PC-3 (cell line): ENCODE results near the gene GOSR1. TPM values are rescaled to one million over a fixed set of nuclear protein-coding genes. Genes with fewer than 3 reads are reported as not detected.

Experiments used
- ATAC-seq: fragments of 200-7000 bp; cut with Tn5 transposase; 2 replicates; pipeline ENCODE4 v1.9.1; 2020; ENCODE audit warnings: mild to moderate bottlenecking, moderate library complexity
- BruUV-seq: library from RNA; stranded (reverse); fragments of 400-500 nt; replicated peaks from 2 replicates; lab custom pipeline; 2021; lab: Mats Ljungman, UMichigan
- CTCF ChIA-PET: fragments of 300-600 bp; sonication (Branson Sonifier 250); formaldehyde crosslinking; loops from one replicate; lab custom pipeline; 2022; ENCODE audit warnings: antibody characterized with exemption; lab: Charles Lee
- POLR2A ChIA-PET: fragments of 300-600 bp; sonication (Branson Sonifier 250); formaldehyde crosslinking; loops from one replicate; lab custom pipeline; 2022; ENCODE audit warnings: antibody characterized with exemption; ENCODE audit not compliant: unreplicated experiment; lab: Charles Lee
- DNase-seq: peaks from one replicate; pipeline ENCODE4 v3.0.0-alpha.2; 2015
- H2AFZ ChIP-seq: fragments of 300-600 bp; sonication (generic); 2 replicates; pipeline ENCODE4 v1.6.0; 2016; ENCODE audit warnings: antibody characterized with exemption, low read length
- H3F3A ChIP-seq: fragments of 300-600 bp; sonication (generic); one replicate; pipeline ENCODE4 v1.6.0; 2017; ENCODE audit warnings: antibody characterized with exemption, low read length, control low read depth, mild to moderate bottlenecking; ENCODE audit not compliant: unreplicated experiment
- H3K27ac ChIP-seq: fragments of 300-600 bp; sonication (generic); 2 replicates; pipeline ENCODE4 v1.5.1; 2016; ENCODE audit warnings: mild to moderate bottlenecking, low read length
- H3K27me3 ChIP-seq: fragments of 300-600 bp; sonication (generic); 2 replicates; pipeline ENCODE4 v1.6.1; 2016; ENCODE audit warnings: low read length, mixed read lengths
- H3K36me3 ChIP-seq: fragments of 300-600 bp; sonication (generic); 2 replicates; pipeline ENCODE4 v1.6.1; 2016; ENCODE audit warnings: low read depth, mixed run types, low read length, mixed read lengths
- H3K4me1 ChIP-seq: fragments of 300-600 bp; sonication (generic); 2 replicates; pipeline ENCODE4 v1.5.1; 2016; ENCODE audit warnings: low read length; ENCODE audit not compliant: insufficient read depth
- H3K4me2 ChIP-seq: fragments of 300-600 bp; sonication (generic); 2 replicates; pipeline ENCODE4 v1.6.0; 2016; ENCODE audit warnings: low read length
- H3K4me3 ChIP-seq: fragments of 300-600 bp; sonication (generic); 2 replicates; pipeline ENCODE4 v1.5.1; 2016; ENCODE audit warnings: mild to moderate bottlenecking, low read length, mixed read lengths
- H3K79me2 ChIP-seq: fragments of 300-600 bp; sonication (generic); 2 replicates; pipeline ENCODE4 v1.6.1; 2017; ENCODE audit warnings: low read length, mixed read lengths
- H3K9ac ChIP-seq: fragments of 300-600 bp; sonication (generic); 2 replicates; pipeline ENCODE4 v1.6.0; 2016; ENCODE audit warnings: mild to moderate bottlenecking, low read length
- H3K9me2 ChIP-seq: fragments of 300-600 bp; sonication (generic); replicated peaks from 2 replicates; pipeline ENCODE4 v1.6.1; 2016; ENCODE audit warnings: mixed run types, low read length, mixed read lengths
- H3K9me3 ChIP-seq: fragments of 300-600 bp; sonication (generic); 2 replicates; pipeline ENCODE4 v1.6.1; 2016; ENCODE audit warnings: low read length, mixed read lengths
- H4K20me1 ChIP-seq: fragments of 300-600 bp; sonication (generic); 2 replicates; pipeline ENCODE4 v1.6.1; 2016; ENCODE audit warnings: low read length, mixed read lengths
- EZH2 ChIP-seq: fragments of 300-600 bp; sonication (generic); IDR thresholded peaks from one replicate; pipeline ENCODE4 v1.6.1; 2017; ENCODE audit warnings: antibody characterized with exemption, mild to moderate bottlenecking, low read length; ENCODE audit not compliant: unreplicated experiment
- EZH2phosphoT487 ChIP-seq: fragments of 300-600 bp; sonication (generic); IDR thresholded peaks from 2 replicates; pipeline ENCODE4 v1.6.1; 2018; ENCODE audit warnings: mild to moderate bottlenecking, antibody characterized with exemption, low read length, borderline replicate concordance
- intact Hi-C: fragments of 100-400 bp; cut with micrococcal nuclease; formaldehyde crosslinking; loops from 2 replicates; pipeline ENCODE4 v1.9.0; 2023
- total RNA-seq: library from RNA; depleted of rRNA; stranded (reverse); fragments of >200 nt; gene quantifications from 2 replicates; pipeline ENCODE4 v1.2.3, GENCODE V29; 2014
- TF ChIP-seq, protein P1 (sequence below): fragments of 300-600 bp; sonication (generic); conservative IDR thresholded peaks from 2 replicates; pipeline ENCODE4 v1.5.1; 2017; ENCODE audit warnings: antibody characterized with exemption, low read depth, mild to moderate bottlenecking, low read length

The GOSR1 gene
- total RNA-seq, 1 experiment from 2014 or later = 22.2 TPM

DNA sequence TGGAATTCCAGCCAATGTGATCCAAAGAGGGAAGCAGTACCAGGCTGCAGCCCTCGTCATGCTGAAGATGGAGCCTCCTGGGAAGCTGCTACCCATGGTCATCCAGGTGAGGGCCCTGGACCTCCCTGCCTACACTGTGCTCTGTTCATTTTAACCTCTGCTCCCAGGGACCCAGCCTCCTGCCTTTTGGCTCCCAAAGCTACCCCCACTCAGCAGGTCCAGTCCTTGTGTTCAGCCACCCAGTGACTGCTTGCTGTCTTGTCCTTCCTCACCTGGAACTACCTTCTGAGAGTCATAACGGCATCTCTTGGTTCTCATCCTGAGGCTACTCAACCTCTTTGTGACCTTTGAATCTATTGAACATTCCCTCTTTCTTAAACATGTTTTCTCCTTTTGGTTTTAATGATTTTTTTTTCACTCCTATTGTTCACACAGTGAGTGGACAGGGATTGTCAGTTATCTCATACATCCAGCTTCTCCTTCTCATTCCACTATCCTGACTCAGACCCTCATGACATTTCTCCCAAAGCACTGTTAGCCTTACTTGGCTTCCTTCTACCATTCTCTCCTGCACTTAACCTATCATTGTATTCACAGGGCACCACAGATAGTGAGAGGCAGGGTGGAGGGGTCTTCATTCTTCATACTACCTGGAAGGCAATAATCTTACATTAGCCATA, 53.3 kb downstream of the GOSR1 start:
- DNase-seq (no peak), ATAC-seq (no peak)
- Histone ChIP-seq H3K4me2 (no peak overlapping the region), H3K27me3 (no peaks in the 10 kb centered on the region), H3K4me1 (no peaks in the 10 kb centered on the region), H3K9ac (no peak overlapping the region), H3K79me2 (no peaks in the 10 kb centered on the region), H3K9me3 (no peaks in the 10 kb centered on the region), H3K4me3 (no peak overlapping the region), H2AFZ (no peak overlapping the region), H3K9me2 (no peaks in the 10 kb centered on the region), H3K36me3 (no peaks in the 10 kb centered on the region), H3F3A (no peaks in the 10 kb centered on the region), H3K27ac (no peak overlapping the region), H4K20me1 (no peaks in the 10 kb centered on the region)
- no peak for TF ChIP-seq EZH2
- ChIA-PET POLR2A (no interaction called here), CTCF (no interaction called here)
- no TSS peak for BruUV-seq
- intact Hi-C loops = no loop called here

DNA sequence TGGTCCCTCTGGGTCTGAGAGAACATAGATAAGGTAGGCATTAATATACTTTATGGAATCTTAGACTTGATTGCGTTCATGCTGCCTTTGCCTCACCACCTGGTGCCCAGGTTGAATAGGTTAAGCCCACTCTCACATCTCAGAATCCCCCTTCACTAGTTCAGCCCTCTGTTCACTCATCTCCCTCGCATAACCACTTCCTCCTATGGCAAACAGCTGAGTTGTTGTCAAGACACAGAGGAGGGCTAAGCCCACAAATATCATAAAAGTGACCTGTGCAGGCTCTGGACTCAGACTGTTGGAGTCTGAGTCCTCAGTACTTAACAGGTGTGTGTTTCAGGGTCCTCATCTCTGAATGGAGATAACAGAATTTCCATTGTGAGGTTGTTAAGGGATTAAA, 55.7 kb downstream of the GOSR1 start:
- H4K20me1 ChIP-seq = no peaks in the 10 kb centered on the region
- intact Hi-C loops = no loop called here
- no peak overlapping the region for H3K4me3 ChIP-seq
- TF ChIP-seq EZH2phosphoT487 = no peak
- TF ChIP-seq EZH2 = no peak
- TF ChIP-seq, protein P1, sequence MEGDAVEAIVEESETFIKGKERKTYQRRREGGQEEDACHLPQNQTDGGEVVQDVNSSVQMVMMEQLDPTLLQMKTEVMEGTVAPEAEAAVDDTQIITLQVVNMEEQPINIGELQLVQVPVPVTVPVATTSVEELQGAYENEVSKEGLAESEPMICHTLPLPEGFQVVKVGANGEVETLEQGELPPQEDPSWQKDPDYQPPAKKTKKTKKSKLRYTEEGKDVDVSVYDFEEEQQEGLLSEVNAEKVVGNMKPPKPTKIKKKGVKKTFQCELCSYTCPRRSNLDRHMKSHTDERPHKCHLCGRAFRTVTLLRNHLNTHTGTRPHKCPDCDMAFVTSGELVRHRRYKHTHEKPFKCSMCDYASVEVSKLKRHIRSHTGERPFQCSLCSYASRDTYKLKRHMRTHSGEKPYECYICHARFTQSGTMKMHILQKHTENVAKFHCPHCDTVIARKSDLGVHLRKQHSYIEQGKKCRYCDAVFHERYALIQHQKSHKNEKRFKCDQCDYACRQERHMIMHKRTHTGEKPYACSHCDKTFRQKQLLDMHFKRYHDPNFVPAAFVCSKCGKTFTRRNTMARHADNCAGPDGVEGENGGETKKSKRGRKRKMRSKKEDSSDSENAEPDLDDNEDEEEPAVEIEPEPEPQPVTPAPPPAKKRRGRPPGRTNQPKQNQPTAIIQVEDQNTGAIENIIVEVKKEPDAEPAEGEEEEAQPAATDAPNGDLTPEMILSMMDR = no peak
- H3F3A ChIP-seq = no peaks in the 10 kb centered on the region
- no peak overlapping the region for H2AFZ ChIP-seq
- H3K27me3 ChIP-seq = no peaks in the 10 kb centered on the region
- ATAC-seq = no peak
- no peak overlapping the region for H3K4me2 ChIP-seq
- no peaks in the 10 kb centered on the region for H3K4me1 ChIP-seq
- H3K9me3 ChIP-seq = no peaks in the 10 kb centered on the region
- CTCF ChIA-PET = no interaction called here
- POLR2A ChIA-PET = no interaction called here
- H3K36me3 ChIP-seq = no peaks in the 10 kb centered on the region
- no peaks in the 10 kb centered on the region for H3K9me2 ChIP-seq
- DNase-seq = no peak
- no peak overlapping the region for H3K27ac ChIP-seq
- BruUV-seq = no TSS peak
- no peaks in the 10 kb centered on the region for H3K79me2 ChIP-seq
- no peak overlapping the region for H3K9ac ChIP-seq

DNA sequence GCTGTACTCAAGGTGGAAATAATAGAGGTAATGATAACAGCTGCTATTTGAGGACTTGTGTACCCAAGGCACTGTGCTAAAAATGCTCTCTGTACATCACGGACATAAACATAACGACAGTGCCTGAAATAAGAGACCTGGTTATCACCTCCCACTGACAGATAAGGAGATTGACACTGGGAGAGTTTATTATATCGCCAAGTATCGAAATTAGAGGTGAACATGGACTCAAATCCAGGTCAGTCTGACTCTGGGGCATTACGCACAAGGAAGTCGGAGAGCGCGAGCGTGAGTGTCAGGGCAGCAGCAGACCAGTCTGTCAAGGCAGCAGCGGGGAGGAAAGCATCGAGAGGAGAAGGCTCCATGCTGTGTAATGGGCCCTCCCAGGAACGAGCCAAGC, 57.1 kb downstream of the GOSR1 start:
- intact Hi-C loops = no loop called here
- POLR2A ChIA-PET = no interaction called here
- Histone ChIP-seq H3K27ac (no peak overlapping the region), H3K4me3 (no peak overlapping the region), H3F3A (no peaks in the 10 kb centered on the region), H2AFZ (no peak overlapping the region), H3K79me2 (no peaks in the 10 kb centered on the region), H3K27me3 (no peaks in the 10 kb centered on the region), H3K9me3 (no peaks in the 10 kb centered on the region), H3K4me1 (no peaks in the 10 kb centered on the region), H3K36me3 (no peaks in the 10 kb centered on the region), H4K20me1 (no peaks in the 10 kb centered on the region), H3K4me2 (no peak overlapping the region), H3K9me2 (no peaks in the 10 kb centered on the region), H3K9ac (no peak overlapping the region)
- TF ChIP-seq, protein P1 = no peak
- TF ChIP-seq EZH2phosphoT487 = no peak
- no peak for TF ChIP-seq EZH2
- DNase-seq (no peak), ATAC-seq (no peak)
- CTCF ChIA-PET = no interaction called here
- no TSS peak for BruUV-seq
